Testis (tissue), 3 donors: ENCODE data around the gene TP53BP2. TPM values are rescaled to one million over a fixed set of nuclear protein-coding genes. Genes with fewer than 3 reads are reported as not detected.
"Not testable (repeated sequence)": the region's sequence is repeated elsewhere in the genome, so short reads cannot be mapped to it uniquely, and the experiment has no call there.

Experiments used
- DNase-seq: peaks from one replicate; pipeline ENCODE4 v3.0.0-alpha.2; 2019
- H3K27ac ChIP-seq, 2 donors: fragments of 200-600 bp; sonication (generic); one replicate each; pipeline ENCODE4 v1.5.1; 2019
- H3K27me3 ChIP-seq: fragments of 200-600 bp; sonication (generic); one replicate; pipeline ENCODE4 v1.5.1; 2019
- H3K36me3 ChIP-seq: fragments of 200-600 bp; sonication (generic); one replicate; pipeline ENCODE4 v1.5.1; 2017; ENCODE audit warnings: low read depth; ENCODE audit errors: missing control alignments
- H3K4me1 ChIP-seq: fragments of 200-600 bp; sonication (generic); one replicate; pipeline ENCODE4 v1.5.1; 2019
- H3K4me3 ChIP-seq, 2 donors: fragments of 200-600 bp; sonication (generic); one replicate each; pipeline ENCODE4 v1.5.1; 2017 to 2019
- H3K9me3 ChIP-seq: fragments of 200-600 bp; sonication (generic); one replicate; pipeline ENCODE4 v1.5.1; 2017
- CTCF ChIP-seq, 3 experiments: fragments of 450-650 bp in 2 of 3; fragments of 200-600 bp in 1 of 3; sonication (generic) in 1 of 3; IDR thresholded peaks; one replicate each; pipeline ENCODE4 v1.5.1; 2016 to 2019; ENCODE audit warnings: antibody characterized with exemption in 3 of 3, mild to moderate bottlenecking in 2 of 3, moderate library complexity in 1 of 3
- POLR2A ChIP-seq: fragments of 450-650 bp; IDR thresholded peaks from one replicate; pipeline ENCODE4 v1.6.1; 2017; ENCODE audit warnings: antibody characterized with exemption, mild to moderate bottlenecking, moderate library complexity
- WGBS, 2 donors: methylation state at CpG; one replicate each; pipeline ENCODE4 v1.1.5; 2018; 5-methylcytosine and 5-hydroxymethylcytosine counted together
- intact Hi-C: fragments of 100-400 bp; cut with DNase I; formaldehyde crosslinking; loops from one replicate; pipeline ENCODE4 v1.15.1; 2023; ENCODE audit warnings: low total_unique reads
- polyA plus RNA-seq: library from polyadenylated mRNA; stranded (reverse); fragments of 350-450 nt; fragmentation: Illumina TruSeq; extraction: RNeasy Lipid Tissue Mini Kit (QIAGEN cat#74804); gene quantifications from one replicate; pipeline ENCODE4 v1.2.3, GENCODE V29; 2014; ENCODE audit warnings: low read depth, low replicate concordance; ENCODE audit not compliant: insufficient read depth
- total RNA-seq, 2 donors: library from RNA; depleted of rRNA; stranded (reverse); fragments of >200 nt; gene quantifications; one replicate each; pipeline ENCODE4 v1.2.3, GENCODE V29; 2016

Gene TP53BP2
- total and polyA plus RNA-seq, 3 donors from 2014 or later = 29.6 to 99.3 (median 64.3) TPM

GRCh38 chr1:223813645-223814044 is 32.1 kb downstream of the TP53BP2 start:
- peaks cover 5% of the 10 kb centered on the region for H3K4me1 ChIP-seq
- intact Hi-C loops = no loop called here
- no peaks in the 10 kb centered on the region for H3K27me3 ChIP-seq
- no peaks in the 10 kb centered on the region for H3K9me3 ChIP-seq
- no peaks in the 10 kb centered on the region for H3K36me3 ChIP-seq
- H3K4me3 ChIP-seq = no peak overlapping the region
- H3K27ac ChIP-seq = no peak overlapping the region
- no peak for DNase-seq
- TF ChIP-seq CTCF (IDR thresholded peaks at IDR 0.05) (no peak), POLR2A (no peak)

GRCh38 chr1:223811634-223812101 is 34.1 kb downstream of the TP53BP2 start:
- 60 to 66% methylated on average over 3 of the region's 3 CpGs for WGBS, 2 donors
- no peak for DNase-seq
- no peak overlapping the region for H3K4me3 ChIP-seq
- TF ChIP-seq POLR2A (no peak), CTCF (IDR thresholded peaks at IDR 0.05) (peak in 2 of 3 experiments; percentile 34 to 41)
- H3K36me3 ChIP-seq = no peaks in the 10 kb centered on the region
- H3K27me3 ChIP-seq = no peaks in the 10 kb centered on the region
- intact Hi-C loops = no loop called here
- peaks cover 5% of the 10 kb centered on the region for H3K4me1 ChIP-seq
- no peak overlapping the region for H3K27ac ChIP-seq
- H3K9me3 ChIP-seq = no peaks in the 10 kb centered on the region

GRCh38 chr1:223810586-223810985 is 35.2 kb downstream of the TP53BP2 start:
- H3K4me3 ChIP-seq = no peak overlapping the region
- no peaks in the 10 kb centered on the region for H3K27me3 ChIP-seq
- no peaks in the 10 kb centered on the region for H3K36me3 ChIP-seq
- no peak for DNase-seq
- TF ChIP-seq CTCF (IDR thresholded peaks at IDR 0.05) = no peak
- no peak for TF ChIP-seq POLR2A
- H3K4me1 ChIP-seq = peaks cover 5% of the 10 kb centered on the region
- H3K9me3 ChIP-seq = no peaks in the 10 kb centered on the region
- WGBS, 2 donors = 84 to 87% methylated on average over 2 of the region's 2 CpGs
- no peak overlapping the region for H3K27ac ChIP-seq
- intact Hi-C loops = no loop called here

GRCh38 chr1:223809905-223810304 is 35.8 kb downstream of the TP53BP2 start:
- H3K4me1 ChIP-seq, H3K27me3 ChIP-seq, H3K36me3 ChIP-seq, DNase-seq, H3K27ac ChIP-seq, H3K4me3 ChIP-seq, intact Hi-C loops, H3K9me3 ChIP-seq: not testable (repeated sequence)
- WGBS, 2 donors = 92 to 95% methylated on average over 4 of the region's 4 CpGs

GRCh38 chr1:223803211-223803610 is 42.5 kb downstream of the TP53BP2 start:
- H3K4me1 ChIP-seq = no peaks in the 10 kb centered on the region
- H3K27me3 ChIP-seq = no peaks in the 10 kb centered on the region
- no peaks in the 10 kb centered on the region for H3K9me3 ChIP-seq
- intact Hi-C loops = no loop called here
- H3K36me3 ChIP-seq = no peaks in the 10 kb centered on the region
- H3K4me3 ChIP-seq = no peak overlapping the region
- 93 to 95% methylated on average over 7 of the region's 7 CpGs for WGBS, 2 donors
- no peak overlapping the region for H3K27ac ChIP-seq
- TF ChIP-seq POLR2A = no peak
- no peak for TF ChIP-seq CTCF (IDR thresholded peaks at IDR 0.05)
- DNase-seq = no peak
